ENCODE results near the gene RAI14.

DNA sequence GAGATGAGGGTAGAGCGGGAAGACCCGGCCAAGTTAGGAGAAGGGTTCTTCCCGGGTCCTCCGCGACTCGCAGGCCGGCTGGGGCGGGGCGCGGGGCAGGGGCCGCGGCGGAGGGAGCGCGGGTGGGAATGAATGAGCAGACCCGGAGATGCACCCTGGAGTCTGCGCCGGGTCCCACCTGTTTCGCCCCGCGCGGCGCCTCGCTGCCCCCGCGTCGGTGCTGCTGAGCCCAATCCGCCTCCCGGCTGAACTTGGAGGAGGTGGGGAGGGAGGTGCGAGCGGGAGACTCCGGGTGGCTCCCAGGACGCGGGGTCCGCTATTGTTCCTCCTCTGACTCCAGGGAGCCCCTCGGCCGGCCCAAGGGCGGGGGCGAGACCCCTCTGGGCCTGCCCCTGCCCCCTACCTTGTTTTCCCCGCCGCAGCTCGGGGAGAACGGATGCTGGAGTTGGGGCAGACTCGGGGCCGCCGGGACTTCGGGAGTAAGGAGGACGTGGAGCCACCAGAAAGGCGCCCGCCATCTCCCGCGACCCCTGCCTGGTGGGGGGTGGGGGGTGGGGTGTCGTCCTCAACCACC is 659 bp downstream of the RAI14 start:
- TF ChIP-seq, protein P1, sequence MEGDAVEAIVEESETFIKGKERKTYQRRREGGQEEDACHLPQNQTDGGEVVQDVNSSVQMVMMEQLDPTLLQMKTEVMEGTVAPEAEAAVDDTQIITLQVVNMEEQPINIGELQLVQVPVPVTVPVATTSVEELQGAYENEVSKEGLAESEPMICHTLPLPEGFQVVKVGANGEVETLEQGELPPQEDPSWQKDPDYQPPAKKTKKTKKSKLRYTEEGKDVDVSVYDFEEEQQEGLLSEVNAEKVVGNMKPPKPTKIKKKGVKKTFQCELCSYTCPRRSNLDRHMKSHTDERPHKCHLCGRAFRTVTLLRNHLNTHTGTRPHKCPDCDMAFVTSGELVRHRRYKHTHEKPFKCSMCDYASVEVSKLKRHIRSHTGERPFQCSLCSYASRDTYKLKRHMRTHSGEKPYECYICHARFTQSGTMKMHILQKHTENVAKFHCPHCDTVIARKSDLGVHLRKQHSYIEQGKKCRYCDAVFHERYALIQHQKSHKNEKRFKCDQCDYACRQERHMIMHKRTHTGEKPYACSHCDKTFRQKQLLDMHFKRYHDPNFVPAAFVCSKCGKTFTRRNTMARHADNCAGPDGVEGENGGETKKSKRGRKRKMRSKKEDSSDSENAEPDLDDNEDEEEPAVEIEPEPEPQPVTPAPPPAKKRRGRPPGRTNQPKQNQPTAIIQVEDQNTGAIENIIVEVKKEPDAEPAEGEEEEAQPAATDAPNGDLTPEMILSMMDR (IDR thresholded peaks at IDR 0.05) = no peak
- TF ChIP-seq POLR2AphosphoS5 (IDR thresholded peaks at IDR 0.05; ENCODE audit: insufficient read depth in 1 of 2, low read depth in 1 of 2) = no peak
- no peak for TF ChIP-seq POLR2A (IDR thresholded peaks at IDR 0.05)

Measured in vagina (tissue), 2 donors.